AG09309 (cell line): ENCODE measurements around the gene KMT2B.

Source experiments
- DNase-seq: peaks from one replicate; pipeline ENCODE4 v3.0.0-alpha.2; 2010; ENCODE audit warnings: low read depth
- H3K4me3 ChIP-seq: 2 replicates; pipeline ENCODE4 v1.5.1; 2011; ENCODE audit warnings: mild to moderate bottlenecking, low read depth, low read length, moderate library complexity; ENCODE audit not compliant: control insufficient read depth
- TF ChIP-seq, protein P1 (sequence below): IDR thresholded peaks from 2 replicates; pipeline ENCODE4 v1.5.1; 2011; ENCODE audit warnings: mild to moderate bottlenecking, low read depth, low read length, inconsistent platforms; ENCODE audit not compliant: insufficient read depth, control insufficient read depth; ENCODE audit errors: missing control alignments

The KMT2B gene

DNA sequence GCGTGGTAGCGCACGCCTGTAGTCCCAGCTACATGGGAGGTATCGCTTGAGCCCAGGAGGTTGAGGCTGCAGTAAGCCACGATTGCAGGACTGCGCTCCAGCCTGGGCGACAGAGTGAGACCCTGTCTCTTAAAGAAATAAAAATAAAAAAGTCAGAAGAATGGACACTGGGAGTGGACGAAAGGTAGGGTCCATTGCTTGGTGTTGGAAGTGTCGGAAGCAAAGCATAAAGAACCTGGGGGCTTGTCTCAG, 57.2 kb downstream of the KMT2B start:
- peak overlapping the region; percentile 2 for H3K4me3 ChIP-seq
- TF ChIP-seq, protein P1, sequence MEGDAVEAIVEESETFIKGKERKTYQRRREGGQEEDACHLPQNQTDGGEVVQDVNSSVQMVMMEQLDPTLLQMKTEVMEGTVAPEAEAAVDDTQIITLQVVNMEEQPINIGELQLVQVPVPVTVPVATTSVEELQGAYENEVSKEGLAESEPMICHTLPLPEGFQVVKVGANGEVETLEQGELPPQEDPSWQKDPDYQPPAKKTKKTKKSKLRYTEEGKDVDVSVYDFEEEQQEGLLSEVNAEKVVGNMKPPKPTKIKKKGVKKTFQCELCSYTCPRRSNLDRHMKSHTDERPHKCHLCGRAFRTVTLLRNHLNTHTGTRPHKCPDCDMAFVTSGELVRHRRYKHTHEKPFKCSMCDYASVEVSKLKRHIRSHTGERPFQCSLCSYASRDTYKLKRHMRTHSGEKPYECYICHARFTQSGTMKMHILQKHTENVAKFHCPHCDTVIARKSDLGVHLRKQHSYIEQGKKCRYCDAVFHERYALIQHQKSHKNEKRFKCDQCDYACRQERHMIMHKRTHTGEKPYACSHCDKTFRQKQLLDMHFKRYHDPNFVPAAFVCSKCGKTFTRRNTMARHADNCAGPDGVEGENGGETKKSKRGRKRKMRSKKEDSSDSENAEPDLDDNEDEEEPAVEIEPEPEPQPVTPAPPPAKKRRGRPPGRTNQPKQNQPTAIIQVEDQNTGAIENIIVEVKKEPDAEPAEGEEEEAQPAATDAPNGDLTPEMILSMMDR: no peak
- no peak for DNase-seq

DNA sequence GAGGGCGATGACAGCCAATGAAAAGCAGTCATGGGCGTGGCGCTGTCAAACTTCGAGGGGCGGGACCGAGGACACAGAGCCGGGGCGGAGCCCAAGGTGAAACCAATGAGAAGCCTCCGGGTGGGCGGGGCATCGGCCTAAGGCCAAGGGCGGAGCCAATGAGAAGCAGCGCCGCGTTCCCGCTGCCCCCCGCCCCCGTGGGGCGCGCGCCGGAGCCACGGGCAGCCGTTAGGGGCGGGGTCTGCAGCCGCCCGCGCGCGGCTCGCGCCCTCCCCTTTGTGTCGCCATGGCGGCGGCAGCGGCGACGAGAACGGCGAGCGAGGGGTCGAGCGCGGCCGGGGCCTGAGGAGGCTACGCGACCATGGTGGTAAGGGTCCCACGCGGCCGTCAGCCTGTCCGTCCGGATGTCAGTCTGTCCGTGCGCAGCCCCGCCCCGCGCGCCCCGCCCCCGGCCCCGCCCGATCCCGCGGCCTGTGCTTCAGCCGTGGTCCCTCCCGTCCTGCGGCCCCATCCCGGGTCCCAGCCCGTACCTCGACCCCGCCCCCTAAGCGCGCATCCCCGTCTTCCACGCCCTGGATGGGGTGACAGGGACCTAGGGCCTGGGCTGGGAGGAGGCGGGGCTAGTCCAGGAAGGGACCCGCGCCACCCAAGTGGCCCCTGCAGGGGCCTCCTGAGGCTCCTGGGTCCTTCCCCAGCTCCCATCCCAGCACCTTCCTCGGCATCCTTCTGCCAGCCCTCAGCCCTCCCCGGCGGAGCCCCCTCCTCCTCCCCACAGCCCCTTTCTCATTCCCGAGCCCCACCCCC, 57.7 kb downstream of the KMT2B start, which contains the start of gene ARHGAP33:
Gene ARHGAP33 (plus strand): TSS at position 267 of the 804 bp plus-strand sequence. CDS start 95 bp downstream, at position 362.
- TF ChIP-seq, protein P1: no peak
- peak within 1 kb of the TSS; percentile 97 for H3K4me3 ChIP-seq
- peak; percentile 67 for DNase-seq

DNA sequence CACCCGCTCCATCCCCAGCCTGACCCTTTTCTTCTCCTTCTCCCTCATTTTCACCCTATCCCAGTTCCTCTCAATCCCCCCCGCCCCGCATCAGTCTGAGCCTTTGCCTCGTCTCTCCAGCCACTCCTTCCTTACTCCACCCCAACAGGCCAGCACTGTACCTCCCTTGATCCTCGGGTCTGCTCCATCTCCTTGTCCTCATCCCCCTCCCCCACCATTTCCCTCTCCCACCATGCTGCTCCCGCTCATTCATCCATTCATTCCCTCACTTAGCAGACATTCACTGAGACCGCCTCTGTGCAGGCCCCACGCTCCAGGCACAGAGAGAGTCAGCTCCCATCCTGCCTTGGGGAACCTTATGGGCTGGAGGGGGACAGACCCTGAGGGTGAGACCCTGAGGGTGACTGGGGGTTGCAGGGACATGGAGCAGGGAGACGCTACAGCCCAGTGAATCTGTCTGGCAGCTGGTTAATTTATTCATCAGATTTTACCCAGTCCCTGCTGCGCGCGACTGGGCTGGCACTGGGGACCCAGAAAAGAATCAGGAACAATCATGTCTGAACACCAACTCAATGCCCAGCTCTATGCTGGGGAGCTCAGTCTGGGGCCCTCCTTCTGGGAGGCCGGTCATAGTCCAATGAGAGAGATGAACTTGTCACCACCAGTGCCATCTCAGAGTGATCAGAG, 58.4 kb downstream of the KMT2B start:
- TF ChIP-seq, protein P1: no peak
- peak overlapping the region; percentile 97 for H3K4me3 ChIP-seq
- no peak for DNase-seq

DNA sequence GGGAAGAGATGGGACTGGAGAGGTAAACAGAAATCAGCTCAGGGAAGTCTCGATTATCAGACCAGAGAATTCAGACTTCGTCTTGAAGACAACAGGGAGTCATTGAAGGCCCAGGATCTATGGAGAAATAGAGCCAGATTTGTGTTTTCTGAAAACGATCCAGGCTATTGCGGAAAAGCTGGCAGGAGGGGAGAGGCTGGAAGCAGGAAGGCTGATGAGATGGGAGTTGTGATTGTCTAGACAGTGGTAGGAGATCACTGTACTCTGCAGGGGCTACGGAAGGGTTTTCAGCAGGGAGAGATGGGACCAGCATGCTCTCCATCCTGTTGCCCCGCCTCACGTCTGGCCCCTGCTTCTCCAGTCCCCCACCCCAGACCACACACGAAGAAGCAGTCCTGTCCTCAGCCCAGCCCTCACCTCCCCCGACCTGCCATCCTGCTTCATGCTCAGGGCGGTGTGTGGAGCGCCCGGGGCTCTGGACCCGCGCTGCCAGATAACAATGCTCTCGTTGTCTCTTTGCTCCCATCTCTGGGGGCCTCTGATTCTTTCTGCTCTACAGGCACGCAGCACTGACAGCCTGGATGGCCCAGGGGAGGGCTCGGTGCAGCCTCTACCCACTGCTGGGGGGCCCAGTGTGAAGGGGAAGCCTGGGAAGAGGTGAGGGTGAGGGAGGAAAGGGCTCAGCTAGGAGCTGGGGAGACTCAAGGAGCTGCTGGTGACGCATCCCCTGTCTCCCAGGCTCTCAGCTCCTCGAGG, 59.5 kb downstream of the KMT2B start:
- H3K4me3 ChIP-seq: no peak overlapping the region
- TF ChIP-seq, protein P1: no peak
- DNase-seq: no peak

DNA sequence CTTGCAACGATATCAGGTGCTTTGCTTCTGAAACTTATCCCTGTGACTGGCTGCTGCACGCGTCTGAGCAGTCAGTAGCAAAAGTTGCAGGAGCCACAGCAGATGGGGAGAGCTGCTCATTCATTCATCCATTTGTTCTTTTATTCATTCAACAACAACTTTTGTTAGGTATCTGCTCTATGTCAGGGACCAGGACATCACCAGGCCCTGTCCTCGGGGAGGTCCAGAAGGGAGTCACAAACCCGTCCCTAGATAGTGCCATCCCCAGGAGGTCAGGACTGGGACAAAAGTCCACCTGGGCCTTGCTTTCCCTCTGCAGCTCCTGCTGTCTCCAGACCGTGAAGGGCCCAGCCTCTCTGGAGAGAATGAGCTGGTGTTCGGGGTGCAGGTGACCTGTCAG, 60.2 kb downstream of the KMT2B start:
- no peak for DNase-seq
- H3K4me3 ChIP-seq: no peak overlapping the region
- TF ChIP-seq, protein P1: no peak

DNA sequence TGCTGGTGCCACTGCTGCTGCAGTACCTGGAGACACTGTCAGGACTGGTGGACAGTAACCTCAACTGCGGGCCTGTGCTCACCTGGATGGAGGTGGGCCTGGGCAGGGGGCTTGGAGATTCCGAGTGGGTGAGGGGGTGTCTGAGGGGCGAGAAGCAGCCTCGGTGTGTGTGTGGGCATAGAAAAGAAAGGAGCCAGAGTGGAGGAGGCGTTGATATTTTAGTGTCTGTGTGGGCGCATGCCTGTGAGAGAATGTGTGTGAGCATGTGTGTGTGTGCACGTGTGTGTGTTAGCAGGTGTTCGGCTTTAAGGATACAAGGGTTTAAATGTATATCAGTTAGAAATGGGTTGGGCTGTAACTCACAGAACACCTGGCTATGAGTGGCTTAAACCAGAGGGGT, 61.2 kb downstream of the KMT2B start:
- no peak for DNase-seq
- TF ChIP-seq, protein P1: no peak
- no peak overlapping the region for H3K4me3 ChIP-seq
